CD14-positive monocyte (primary cell): Measurements from ENCODE around the gene TMEM129. TPM values are rescaled to one million over a fixed set of nuclear protein-coding genes. Genes with fewer than 3 reads are reported as not detected.

Experiments
- DNase-seq, 3 donors: peaks; one replicate each; pipeline ENCODE4 v3.0.0-alpha.2; 2011 to 2022
- H2AFZ ChIP-seq: 2 replicates; pipeline ENCODE4 v1.6.0; 2012; ENCODE audit warnings: mild to moderate bottlenecking, low read depth, low read length, inconsistent platforms; ENCODE audit not compliant: insufficient read depth, poor library complexity, severe bottlenecking
- H3K27ac ChIP-seq, 2 donors: 1 replicate in 1 of 2; 2 replicates in 1 of 2; pipeline ENCODE4 v1.5.1; 2012 to 2013; ENCODE audit warnings: low read length in 2 of 2, control low read depth in 1 of 2, inconsistent platforms in 1 of 2, low read depth in 1 of 2, mild to moderate bottlenecking in 1 of 2
- H3K27me3 ChIP-seq, 2 donors: one replicate each; pipeline versions ENCODE4 v1.6.0 to v1.6.1; 2011 to 2013; ENCODE audit warnings: low read length in 2 of 2; ENCODE audit not compliant: control insufficient read depth in 2 of 2, insufficient read depth in 2 of 2
- H3K36me3 ChIP-seq, 2 donors: replicated peaks in 1 of 2; 1 replicate in 1 of 2; 2 replicates in 1 of 2; pipeline versions ENCODE4 v1.5.1 to v1.6.1; 2012 to 2013; ENCODE audit warnings: low read length in 2 of 2, control low read depth in 1 of 2, inconsistent platforms in 1 of 2, mild to moderate bottlenecking in 1 of 2; ENCODE audit not compliant: insufficient read depth in 2 of 2, control insufficient read depth in 1 of 2
- H3K4me1 ChIP-seq, 2 donors: 1 replicate in 1 of 2; 2 replicates in 1 of 2; pipeline versions ENCODE4 v1.5.1 to v1.6.1; 2012 to 2013; ENCODE audit warnings: low read length in 2 of 2, control low read depth in 1 of 2, inconsistent platforms in 1 of 2, mild to moderate bottlenecking in 1 of 2, moderate library complexity in 1 of 2; ENCODE audit not compliant: insufficient read depth in 2 of 2, control insufficient read depth in 1 of 2
- H3K4me2 ChIP-seq: replicated peaks from 2 replicates; pipeline ENCODE3; 2012; ENCODE audit warnings: low read length, moderate library complexity, mild to moderate bottlenecking; ENCODE audit not compliant: poor library complexity, severe bottlenecking; ENCODE audit errors: extremely low read depth
- H3K4me3 ChIP-seq, 3 experiments: fragments of 200-600 bp in 1 of 3; sonication (generic) in 1 of 3; replicated peaks in 1 of 3; 1 replicate in 2 of 3; 2 replicates in 1 of 3; pipeline ENCODE4 v1.5.1; 2011 to 2013; ENCODE audit warnings: low read length in 3 of 3, mild to moderate bottlenecking in 3 of 3, control low read depth in 2 of 3, low read depth in 2 of 3, inconsistent platforms in 1 of 3, moderate library complexity in 1 of 3
- H3K79me2 ChIP-seq: 2 replicates; pipeline ENCODE4 v1.6.0; 2012; ENCODE audit warnings: mild to moderate bottlenecking, control low read depth, inconsistent platforms, low read length, moderate library complexity; ENCODE audit not compliant: insufficient read depth
- H3K9ac ChIP-seq: 2 replicates; pipeline ENCODE4 v1.6.0; 2017; ENCODE audit warnings: low read length, mild to moderate bottlenecking; ENCODE audit not compliant: insufficient read depth, poor library complexity, severe bottlenecking
- H3K9me3 ChIP-seq, 2 donors: replicated peaks in 1 of 2; 1 replicate in 1 of 2; 2 replicates in 1 of 2; pipeline versions ENCODE4 v1.5.1 to v1.6.1; 2012 to 2013; ENCODE audit warnings: low read length in 2 of 2, control low read depth in 1 of 2; ENCODE audit not compliant: control insufficient read depth in 1 of 2, insufficient read depth in 1 of 2
- H4K20me1 ChIP-seq: 2 replicates; pipeline ENCODE4 v1.6.0; 2012; ENCODE audit warnings: mild to moderate bottlenecking, low read length, control low read depth, moderate library complexity; ENCODE audit not compliant: insufficient read depth
- H3K27ac Mint-ChIP-seq, 7 donors: one replicate each; pipeline ENCODE4 v1.8.0; 2020; ENCODE audit warnings: mild to moderate bottlenecking in 7 of 7, mixed read lengths in 7 of 7, moderate library complexity in 6 of 7, inconsistent platforms in 2 of 7
- H3K27me3 Mint-ChIP-seq, 3 donors: one replicate each; pipeline ENCODE4 v1.8.0; 2021 to 2022; ENCODE audit warnings: low read depth in 3 of 3, mild to moderate bottlenecking in 3 of 3, mixed read lengths in 3 of 3, moderate library complexity in 3 of 3, inconsistent platforms in 1 of 3
- H3K36me3 Mint-ChIP-seq, 2 donors: one replicate each; pipeline ENCODE4 v1.8.0; 2020; ENCODE audit warnings: mixed read lengths in 2 of 2, inconsistent platforms in 1 of 2, mild to moderate bottlenecking in 1 of 2
- H3K4me1 Mint-ChIP-seq: one replicate; pipeline ENCODE4 v1.8.0; 2020; ENCODE audit warnings: mild to moderate bottlenecking, mixed read lengths
- H3K4me3 Mint-ChIP-seq, 2 donors: one replicate each; pipeline ENCODE4 v1.8.0; 2020; ENCODE audit warnings: mild to moderate bottlenecking in 2 of 2, mixed read lengths in 2 of 2, moderate library complexity in 1 of 2
- H3K9me3 Mint-ChIP-seq, 7 donors: one replicate each; pipeline ENCODE4 v1.8.0; 2020 to 2022; ENCODE audit warnings: mixed read lengths in 7 of 7, mild to moderate bottlenecking in 6 of 7, moderate library complexity in 6 of 7, inconsistent platforms in 2 of 7
- WGBS: methylation state at CpG from one replicate; pipeline ENCODE4 v1.1.5; 2013; ENCODE audit warnings: missing lambda C conversion rate; ENCODE audit not compliant: insufficient coverage; 5-methylcytosine and 5-hydroxymethylcytosine counted together
- intact Hi-C, 2 donors: fragments of 100-400 bp; cut with micrococcal nuclease; formaldehyde crosslinking; loops; one replicate each; pipeline versions ENCODE4 v1.15.0 to v1.15.1; 2023
- polyA plus RNA-seq, 3 donors: library from polyadenylated mRNA; depleted of rRNA in 1 of 3; unstranded in 2 of 3; stranded (reverse) in 1 of 3; fragments of 300-500 nt in 2 of 3; fragments of >200 nt in 1 of 3; fragmentation: Illumina TruSeq in 2 of 3; gene quantifications; 1 replicate in 2 of 3; 2 replicates in 1 of 3; pipeline ENCODE4 v1.2.3, GENCODE V29; 2012 to 2021
- TF ChIP-seq, protein P1 (sequence below): fragments of 200-600 bp; IDR thresholded peaks from one replicate; pipeline ENCODE4 v1.8.0; 2022; ENCODE audit warnings: antibody characterized with exemption, mild to moderate bottlenecking

TMEM129 gene
- polyA plus RNA-seq, 3 donors = 22.4 to 40.2 (median 24.1) TPM

DNA sequence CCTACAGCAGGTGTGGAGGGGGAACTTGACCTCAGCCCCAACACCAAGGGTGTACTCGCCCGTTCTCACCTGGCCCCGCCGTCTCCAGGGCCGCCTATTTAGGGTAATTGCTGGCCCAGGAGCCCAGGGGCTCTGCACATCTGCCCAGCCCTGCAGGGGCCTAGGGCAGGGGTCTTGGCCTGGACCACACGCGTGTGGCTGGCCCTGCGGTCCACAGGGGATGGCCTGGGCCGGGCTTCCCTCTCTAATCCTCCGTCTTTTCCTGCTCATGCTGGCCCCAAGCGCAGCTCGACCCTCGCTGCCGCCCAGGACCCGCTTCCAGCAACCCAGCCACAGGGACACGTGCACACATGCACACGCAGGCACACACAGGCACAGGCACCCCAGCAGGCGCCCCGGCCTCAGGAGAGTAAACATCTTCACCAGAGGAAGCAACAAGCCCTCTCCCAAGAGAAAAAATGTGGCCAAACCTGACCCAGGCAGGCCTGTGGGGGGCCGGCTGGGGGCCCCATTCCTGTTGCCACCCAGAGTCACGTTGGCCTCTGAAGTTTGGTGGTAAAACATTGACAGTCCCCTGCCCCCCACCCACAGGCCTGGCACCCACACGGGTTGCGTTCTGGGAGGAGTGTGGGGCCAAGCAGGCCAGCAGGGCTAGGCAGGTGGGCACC is 47.4 kb upstream of the TMEM129 start:
- Mint-ChIP-seq H3K4me1 (peaks cover 1% of the 10 kb centered on the region), H3K27ac (no peak overlapping the region), H3K27me3 (peaks cover 24 to 71% (median 33%) of the 10 kb centered on the region in 3 donors), H3K9me3 (peaks cover 0 to 3% (median 0%) of the 10 kb centered on the region in 7 donors), H3K36me3 (no peaks in the 10 kb centered on the region), H3K4me3 (peak overlapping the region in 1 of 2 donors; percentile 78)
- 66% methylated on average over 16 of the region's 23 CpGs for WGBS
- Histone ChIP-seq H3K27me3 (peaks cover 3 to 48% of the 10 kb centered on the region in 2 donors), H3K9ac (no peak overlapping the region), H3K4me3 (no peak overlapping the region), H3K27ac (no peak overlapping the region), H3K36me3 (no peaks in the 10 kb centered on the region), H4K20me1 (no peaks in the 10 kb centered on the region), H3K4me1 (no peaks in the 10 kb centered on the region), H3K9me3 (no peaks in the 10 kb centered on the region), H2AFZ (no peak overlapping the region), H3K4me2 (no peak overlapping the region), H3K79me2 (no peaks in the 10 kb centered on the region)
- intact Hi-C loops = no loop called here
- no peak for DNase-seq
- TF ChIP-seq, protein P1, sequence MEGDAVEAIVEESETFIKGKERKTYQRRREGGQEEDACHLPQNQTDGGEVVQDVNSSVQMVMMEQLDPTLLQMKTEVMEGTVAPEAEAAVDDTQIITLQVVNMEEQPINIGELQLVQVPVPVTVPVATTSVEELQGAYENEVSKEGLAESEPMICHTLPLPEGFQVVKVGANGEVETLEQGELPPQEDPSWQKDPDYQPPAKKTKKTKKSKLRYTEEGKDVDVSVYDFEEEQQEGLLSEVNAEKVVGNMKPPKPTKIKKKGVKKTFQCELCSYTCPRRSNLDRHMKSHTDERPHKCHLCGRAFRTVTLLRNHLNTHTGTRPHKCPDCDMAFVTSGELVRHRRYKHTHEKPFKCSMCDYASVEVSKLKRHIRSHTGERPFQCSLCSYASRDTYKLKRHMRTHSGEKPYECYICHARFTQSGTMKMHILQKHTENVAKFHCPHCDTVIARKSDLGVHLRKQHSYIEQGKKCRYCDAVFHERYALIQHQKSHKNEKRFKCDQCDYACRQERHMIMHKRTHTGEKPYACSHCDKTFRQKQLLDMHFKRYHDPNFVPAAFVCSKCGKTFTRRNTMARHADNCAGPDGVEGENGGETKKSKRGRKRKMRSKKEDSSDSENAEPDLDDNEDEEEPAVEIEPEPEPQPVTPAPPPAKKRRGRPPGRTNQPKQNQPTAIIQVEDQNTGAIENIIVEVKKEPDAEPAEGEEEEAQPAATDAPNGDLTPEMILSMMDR = no peak

DNA sequence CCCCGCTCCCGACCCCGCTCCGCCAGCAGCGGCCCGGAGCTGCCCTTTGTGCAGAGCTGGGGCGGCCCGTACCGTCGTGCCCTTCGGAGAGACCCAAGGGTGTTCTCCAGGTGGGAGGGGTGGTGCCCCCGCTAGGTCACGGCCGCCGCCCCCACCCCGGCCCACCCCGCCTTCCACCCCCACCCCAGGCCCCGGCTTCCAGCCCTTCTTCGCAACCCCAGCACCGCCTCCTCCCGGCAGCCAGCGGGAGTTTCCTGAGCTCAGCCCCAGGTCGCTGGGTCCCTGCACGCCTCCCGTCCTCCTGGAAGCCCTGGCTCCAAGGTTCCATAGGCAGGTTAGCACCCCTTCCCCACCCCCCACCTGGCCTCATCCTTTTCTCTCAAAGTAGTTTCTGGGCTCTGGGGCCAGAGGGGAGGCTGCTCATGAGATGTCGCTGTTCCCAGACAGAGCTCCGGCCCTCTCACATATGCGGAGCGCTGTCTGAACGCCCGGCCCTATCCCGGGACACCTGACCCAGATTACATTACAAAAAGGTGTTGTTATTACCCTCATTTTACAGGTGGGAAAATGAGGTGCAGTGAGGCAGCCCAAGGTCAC is 46.7 kb upstream of the TMEM129 start:
- Histone ChIP-seq H3K27me3 (peaks cover 3 to 53% of the 10 kb centered on the region in 2 donors), H3K9me3 (no peaks in the 10 kb centered on the region)

More for the DNA sequence above, 46.7 kb upstream of the TMEM129 start:
- Mint-ChIP-seq H3K4me1 (peaks cover 1% of the 10 kb centered on the region), H3K27ac (no peak overlapping the region), H3K36me3 (no peaks in the 10 kb centered on the region), H3K9me3 (peaks cover 0 to 6% (median 0%) of the 10 kb centered on the region in 7 donors), H3K27me3 (peaks cover 28 to 78% (median 36%) of the 10 kb centered on the region in 3 donors), H3K4me3 (peak overlapping the region in 1 of 2 donors; percentile 68)
- Histone ChIP-seq H3K4me2 (no peak overlapping the region), H3K4me3 (no peak overlapping the region), H4K20me1 (no peaks in the 10 kb centered on the region), H3K9ac (no peak overlapping the region), H3K36me3 (no peaks in the 10 kb centered on the region), H3K27ac (no peak overlapping the region), H2AFZ (no peak overlapping the region), H3K79me2 (no peaks in the 10 kb centered on the region), H3K4me1 (no peaks in the 10 kb centered on the region)
- no peak for DNase-seq
- TF ChIP-seq, protein P1 = peak; percentile 25
- intact Hi-C loops = no loop called here
- WGBS = 7% methylated on average over 6 of the region's 32 CpGs
